Fibroblast of skin of left biceps (primary cell): ENCODE measurements around the gene TMCC1.
"Not testable (repeated sequence)": the region's sequence is repeated elsewhere in the genome, so short reads cannot be mapped to it uniquely, and the experiment has no call there.

Source experiments
- DNase-seq, 2 experiments: peaks; one replicate each; pipeline ENCODE4 v3.0.0-alpha.2; 2013; ENCODE audit warnings: low read depth in 2 of 2

TMCC1 gene

GRCh38 chr3:129836381-129837064, 57.0 kb downstream of the TMCC1 start:
- no peak for DNase-seq

GRCh38 chr3:129835198-129835597, 58.3 kb downstream of the TMCC1 start:
- no peak for DNase-seq

- DNase-seq, result no peak
Measured at GRCh38 chr3:129834580-129834979, 58.9 kb downstream of the TMCC1 start.

GRCh38 chr3:129831942-129832341, 61.6 kb downstream of the TMCC1 start:
- not testable (repeated sequence) for DNase-seq

GRCh38 chr3:129831503-129831902, 62.0 kb downstream of the TMCC1 start:
- DNase-seq, result no peak

GRCh38 chr3:129829640-129830039, 63.9 kb downstream of the TMCC1 start:
- DNase-seq, result peak; percentile 72 to 76

GRCh38 chr3:129827765-129828164, 65.7 kb downstream of the TMCC1 start:
- no peak for DNase-seq

- DNase-seq, result no peak
Measured at GRCh38 chr3:129824926-129825541, 68.5 kb downstream of the TMCC1 start.

GRCh38 chr3:129822679-129823078, 70.8 kb downstream of the TMCC1 start:
- DNase-seq, result no peak

GRCh38 chr3:129822241-129822640, 71.3 kb downstream of the TMCC1 start:
- DNase-seq, result no peak

GRCh38 chr3:129820587-129820986, 72.9 kb downstream of the TMCC1 start:
- no peak for DNase-seq

GRCh38 chr3:129812589-129812988, 80.9 kb downstream of the TMCC1 start:
- DNase-seq, result no peak

GRCh38 chr3:129809297-129809696, 84.2 kb downstream of the TMCC1 start:
- no peak for DNase-seq

- no peak for DNase-seq
Measured at GRCh38 chr3:129796146-129796545, 97.4 kb downstream of the TMCC1 start.

- no peak for DNase-seq
Measured at GRCh38 chr3:129795186-129796010, 98.1 kb downstream of the TMCC1 start.

GRCh38 chr3:129794311-129795185, 99.0 kb downstream of the TMCC1 start:
- no peak for DNase-seq

- DNase-seq, result no peak
Measured at GRCh38 chr3:129793942-129794310, 99.6 kb downstream of the TMCC1 start.

- DNase-seq, result no peak
Measured at GRCh38 chr3:129793319-129793718, 100.2 kb downstream of the TMCC1 start.

- DNase-seq, result no peak
Measured at GRCh38 chr3:129783470-129783869, 110.0 kb downstream of the TMCC1 start.

- no peak for DNase-seq
Measured at GRCh38 chr3:129778871-129779270, 114.6 kb downstream of the TMCC1 start.

- no peak for DNase-seq
Measured at GRCh38 chr3:129777806-129778205, 115.7 kb downstream of the TMCC1 start.

- DNase-seq, result no peak
Measured at GRCh38 chr3:129775870-129776269, 117.6 kb downstream of the TMCC1 start.
